NCI-H128 (cell line): ENCODE data around the gene OTOA.
"Not testable (repeated sequence)": the region's sequence is repeated elsewhere in the genome, so short reads cannot be mapped to it uniquely, and the experiment has no call there.

Experiments
- DNase-seq: peaks from one replicate; lab custom pipeline; 2025; ENCODE audit not compliant: unreplicated experiment; lab: John Stamatoyannopoulos, UW

Gene OTOA

GRCh38 chr16:21719283-21719682 lies 55.5 kb downstream of the OTOA start:
- DNase-seq, result no peak

- no peak for DNase-seq
These were observed 56.8 kb downstream of the OTOA start for GRCh38 chr16:21720533-21720932.

GRCh38 chr16:21722771-21723455 lies 59.1 kb downstream of the OTOA start:
- DNase-seq, result no peak

GRCh38 chr16:21723532-21723931 lies 59.8 kb downstream of the OTOA start:
- no peak for DNase-seq

- DNase-seq, result no peak
These were observed 63.6 kb downstream of the OTOA start for GRCh38 chr16:21727344-21727743.

GRCh38 chr16:21731233-21731632 lies 67.5 kb downstream of the OTOA start:
- DNase-seq, result not testable (repeated sequence)

GRCh38 chr16:21740637-21741036 lies 76.9 kb downstream of the OTOA start:
- DNase-seq, result not testable (repeated sequence)

- DNase-seq, result not testable (repeated sequence)
These were observed 92.7 kb downstream of the OTOA start for GRCh38 chr16:21756192-21757079.

GRCh38 chr16:21757080-21757671 lies 93.4 kb downstream of the OTOA start:
- not testable (repeated sequence) for DNase-seq

- not testable (repeated sequence) for DNase-seq
These were observed 104.5 kb downstream of the OTOA start for GRCh38 chr16:21768280-21768679.

GRCh38 chr16:21768810-21769209 lies 105.0 kb downstream of the OTOA start:
- not testable (repeated sequence) for DNase-seq

GRCh38 chr16:21769284-21769683 lies 105.5 kb downstream of the OTOA start:
- DNase-seq, result not testable (repeated sequence)

GRCh38 chr16:21770584-21770983 lies 106.8 kb downstream of the OTOA start:
- not testable (repeated sequence) for DNase-seq

- not testable (repeated sequence) for DNase-seq
These were observed 108.9 kb downstream of the OTOA start for GRCh38 chr16:21772547-21773206.

- DNase-seq, result not testable (repeated sequence)
These were observed 109.4 kb downstream of the OTOA start for GRCh38 chr16:21773207-21773553.

- DNase-seq, result not testable (repeated sequence)
These were observed 116.8 kb downstream of the OTOA start for GRCh38 chr16:21780525-21780924.

GRCh38 chr16:21790506-21790905 lies 126.7 kb downstream of the OTOA start:
- not testable (repeated sequence) for DNase-seq

GRCh38 chr16:21793310-21793709 lies 129.5 kb downstream of the OTOA start:
- DNase-seq, result not testable (repeated sequence)

- DNase-seq, result not testable (repeated sequence)
These were observed 134.8 kb downstream of the OTOA start for GRCh38 chr16:21798601-21799000.

GRCh38 chr16:21801538-21802374 lies 138.0 kb downstream of the OTOA start:
- not testable (repeated sequence) for DNase-seq
